ENCODE results near the gene EXOSC9.
A peak's percentile ranks its signal among the peaks of the same experiment; 100 is the strongest.

Gene EXOSC9

DNA sequence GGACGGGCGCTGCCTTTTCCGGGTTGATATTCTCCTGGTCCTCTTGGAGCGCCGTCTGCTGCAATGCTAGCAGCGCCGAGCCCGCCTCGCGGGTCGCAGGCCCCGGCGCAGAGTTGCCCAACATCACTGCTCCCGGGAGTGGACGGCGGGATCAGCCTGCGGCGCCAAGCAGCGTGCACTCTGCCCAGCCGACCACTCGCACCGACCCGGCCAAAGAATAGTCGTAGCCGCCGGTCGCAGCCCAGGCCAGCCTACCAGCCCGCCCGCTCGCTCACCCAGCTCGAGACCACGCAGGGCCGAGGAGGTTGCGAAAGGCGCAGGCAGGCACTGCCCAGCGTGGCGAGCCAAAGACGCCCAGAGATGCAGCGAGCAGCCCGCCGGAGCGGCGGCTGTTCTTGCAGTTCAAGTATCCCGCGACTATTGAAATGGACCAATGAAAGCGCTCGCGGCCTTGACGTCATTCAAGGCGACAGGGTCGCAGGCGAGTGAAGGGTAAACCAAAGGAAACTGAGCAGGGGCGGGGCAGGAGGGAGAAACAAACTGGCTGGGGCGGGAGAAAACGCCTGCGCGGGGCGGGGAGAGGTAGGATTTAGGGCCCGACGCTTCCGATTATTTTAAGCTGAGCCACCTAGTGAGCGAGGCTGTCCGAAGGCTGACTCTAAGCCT, 22.5 kb downstream of the EXOSC9 start, which contains the start of gene CCNA2:
TSS of gene CCNA2 (minus strand) at position 379 of the 666 bp plus-strand sequence. CDS start at position 124, 255 bp downstream.
- Histone ChIP-seq H3K4me2 (ENCODE audit: low read depth, low read length, poor library complexity, severe bottlenecking) (peak within 1 kb of the TSS; percentile 92), H2AFZ (ENCODE audit: low read depth, low read length, severe bottlenecking) (peak within 1 kb of the TSS; percentile 13), H4K20me1 (ENCODE audit: low read depth, low read length) (peaks cover 7% of the 10 kb centered on the region), H3F3A (ENCODE audit: insufficient read depth) (peaks cover 20% of the 10 kb centered on the region), H3K79me2 (ENCODE audit: insufficient read depth, low read length) (peaks cover 39% of the 10 kb centered on the region), H3K9ac (ENCODE audit: low read length) (peak within 1 kb of the TSS; percentile 98), H3K4me3 (ENCODE audit: insufficient read depth, low read length, poor library complexity, severe bottlenecking) (peak within 1 kb of the TSS; percentile 93), H3K9me3 (ENCODE audit: insufficient read depth, low read length) (no peaks in the 10 kb centered on the region), H3K9me2 (replicated peaks; ENCODE audit: insufficient read depth, low read length) (no peaks in the 10 kb centered on the region), H3K27me3 (ENCODE audit: low read length) (no peaks in the 10 kb centered on the region), H3K36me3 (ENCODE audit: low read length) (peaks cover 26% of the 10 kb centered on the region), H3K27ac (ENCODE audit: low read depth, low read length) (peak within 1 kb of the TSS; percentile 84)
- TF ChIP-seq, protein P1, sequence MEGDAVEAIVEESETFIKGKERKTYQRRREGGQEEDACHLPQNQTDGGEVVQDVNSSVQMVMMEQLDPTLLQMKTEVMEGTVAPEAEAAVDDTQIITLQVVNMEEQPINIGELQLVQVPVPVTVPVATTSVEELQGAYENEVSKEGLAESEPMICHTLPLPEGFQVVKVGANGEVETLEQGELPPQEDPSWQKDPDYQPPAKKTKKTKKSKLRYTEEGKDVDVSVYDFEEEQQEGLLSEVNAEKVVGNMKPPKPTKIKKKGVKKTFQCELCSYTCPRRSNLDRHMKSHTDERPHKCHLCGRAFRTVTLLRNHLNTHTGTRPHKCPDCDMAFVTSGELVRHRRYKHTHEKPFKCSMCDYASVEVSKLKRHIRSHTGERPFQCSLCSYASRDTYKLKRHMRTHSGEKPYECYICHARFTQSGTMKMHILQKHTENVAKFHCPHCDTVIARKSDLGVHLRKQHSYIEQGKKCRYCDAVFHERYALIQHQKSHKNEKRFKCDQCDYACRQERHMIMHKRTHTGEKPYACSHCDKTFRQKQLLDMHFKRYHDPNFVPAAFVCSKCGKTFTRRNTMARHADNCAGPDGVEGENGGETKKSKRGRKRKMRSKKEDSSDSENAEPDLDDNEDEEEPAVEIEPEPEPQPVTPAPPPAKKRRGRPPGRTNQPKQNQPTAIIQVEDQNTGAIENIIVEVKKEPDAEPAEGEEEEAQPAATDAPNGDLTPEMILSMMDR (IDR thresholded peaks at IDR 0.05; ENCODE audit: insufficient read depth, low read length, poor library complexity, severe bottlenecking) = no peak
- TF ChIP-seq EZH2phosphoT487 (conservative IDR thresholded peaks at IDR 0.05; ENCODE audit: low read length) = no peak

DNA sequence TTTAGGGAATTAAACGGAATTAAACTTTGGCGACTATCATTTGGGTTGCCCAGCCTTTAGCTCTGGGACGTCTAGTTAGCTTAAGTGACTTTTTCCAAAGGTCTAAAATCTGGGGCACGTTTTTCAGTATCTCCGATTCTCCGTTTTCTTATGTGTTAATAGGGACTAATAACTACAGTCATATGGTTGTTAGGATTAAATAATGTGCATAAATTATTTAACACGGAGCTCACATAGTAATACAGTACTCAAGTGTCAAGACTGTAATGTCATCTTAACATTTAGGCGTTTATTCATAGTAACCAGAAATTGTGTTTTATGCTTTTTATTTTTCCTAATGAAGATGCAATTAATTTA, 23.0 kb downstream of the EXOSC9 start:
- H3K9me3 ChIP-seq (ENCODE audit: insufficient read depth, low read length) = no peaks in the 10 kb centered on the region
- H3K79me2 ChIP-seq (ENCODE audit: insufficient read depth, low read length) = peaks cover 34% of the 10 kb centered on the region
- H3K27me3 ChIP-seq (ENCODE audit: low read length) = no peaks in the 10 kb centered on the region
- peak overlapping the region; percentile 62; the same call in 1 of the 2 replicates for H3K27ac ChIP-seq (ENCODE audit: low read depth, low read length)
- H4K20me1 ChIP-seq (ENCODE audit: low read depth, low read length) = peaks cover 7% of the 10 kb centered on the region
- TF ChIP-seq EZH2phosphoT487 (conservative IDR thresholded peaks at IDR 0.05; ENCODE audit: low read length) = no peak
- TF ChIP-seq, protein P1 (IDR thresholded peaks at IDR 0.05; ENCODE audit: insufficient read depth, low read length, poor library complexity, severe bottlenecking) = no peak
- H3K9me2 ChIP-seq (replicated peaks; ENCODE audit: insufficient read depth, low read length) = no peaks in the 10 kb centered on the region
- H3K4me2 ChIP-seq (ENCODE audit: low read depth, low read length, poor library complexity, severe bottlenecking) = peak overlapping the region; percentile 92
- H3K36me3 ChIP-seq (ENCODE audit: low read length) = peaks cover 24% of the 10 kb centered on the region
- peak overlapping the region; percentile 57 for H3K4me3 ChIP-seq (ENCODE audit: insufficient read depth, low read length, poor library complexity, severe bottlenecking)
- H3K9ac ChIP-seq (ENCODE audit: low read length) = peak overlapping the region; percentile 98
- no peak overlapping the region for H2AFZ ChIP-seq (ENCODE audit: low read depth, low read length, severe bottlenecking)
- peaks cover 15% of the 10 kb centered on the region for H3F3A ChIP-seq (ENCODE audit: insufficient read depth)

DNA sequence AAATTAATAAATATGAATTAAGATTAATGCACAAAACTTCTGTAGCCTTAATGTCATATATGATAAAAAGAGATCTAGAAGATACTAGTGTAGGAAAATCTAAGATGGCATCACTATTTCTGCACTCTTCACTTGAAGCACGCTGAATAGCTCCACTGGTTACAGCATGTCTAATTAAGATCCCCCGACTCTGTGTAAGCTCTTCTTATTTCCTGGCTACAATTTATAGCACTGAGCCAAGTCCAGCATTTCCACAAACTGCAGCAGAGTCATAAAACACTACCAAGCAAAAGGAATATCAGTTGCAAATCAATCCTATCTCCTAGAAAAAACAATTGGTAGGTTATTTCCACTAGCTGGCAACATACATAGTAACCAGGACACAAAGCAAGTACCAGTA, 23.8 kb downstream of the EXOSC9 start:
- peaks cover 10% of the 10 kb centered on the region; the same call in 1 of the 2 replicates for H3F3A ChIP-seq (ENCODE audit: insufficient read depth)
- H3K9ac ChIP-seq (ENCODE audit: low read length) = no peak overlapping the region
- peaks cover 34% of the 10 kb centered on the region for H3K79me2 ChIP-seq (ENCODE audit: insufficient read depth, low read length)
- no peak for TF ChIP-seq EZH2phosphoT487 (conservative IDR thresholded peaks at IDR 0.05; ENCODE audit: low read length)
- TF ChIP-seq, protein P1 (IDR thresholded peaks at IDR 0.05; ENCODE audit: insufficient read depth, low read length, poor library complexity, severe bottlenecking) = no peak
- H4K20me1 ChIP-seq (ENCODE audit: low read depth, low read length) = peaks cover 7% of the 10 kb centered on the region
- H3K36me3 ChIP-seq (ENCODE audit: low read length) = peaks cover 19% of the 10 kb centered on the region
- H2AFZ ChIP-seq (ENCODE audit: low read depth, low read length, severe bottlenecking) = peak overlapping the region; percentile 59
- peak overlapping the region; percentile 29; the same call in 1 of the 2 replicates for H3K27ac ChIP-seq (ENCODE audit: low read depth, low read length)
- H3K9me2 ChIP-seq (replicated peaks; ENCODE audit: insufficient read depth, low read length) = no peaks in the 10 kb centered on the region
- no peaks in the 10 kb centered on the region for H3K9me3 ChIP-seq (ENCODE audit: insufficient read depth, low read length)
- H3K4me3 ChIP-seq (ENCODE audit: insufficient read depth, low read length, poor library complexity, severe bottlenecking) = no peak overlapping the region
- peak overlapping the region; percentile 92 for H3K4me2 ChIP-seq (ENCODE audit: low read depth, low read length, poor library complexity, severe bottlenecking)
- no peaks in the 10 kb centered on the region for H3K27me3 ChIP-seq (ENCODE audit: low read length)
